Fibroblast of villous mesenchyme (primary cell): ENCODE data around the gene CATSPERD. TPM values are rescaled to one million over a fixed set of nuclear protein-coding genes. Genes with fewer than 3 reads are reported as not detected.
"Not testable (repeated sequence)": the region's sequence is repeated elsewhere in the genome, so short reads cannot be mapped to it uniquely, and the experiment has no call there.

Experiments used
- DNase-seq: peaks from one replicate; pipeline ENCODE4 v3.0.0-alpha.2; 2010; ENCODE audit warnings: low read depth
- H3K4me3 ChIP-seq: 2 replicates; pipeline ENCODE4 v1.5.1; 2011; ENCODE audit warnings: low read depth, mild to moderate bottlenecking, low read length
- total RNA-seq: library from RNA; depleted of rRNA; stranded (reverse); fragments of >200 nt; gene quantifications from 2 replicates; pipeline ENCODE4 v1.2.3, GENCODE V29; 2012
- TF ChIP-seq, protein P1 (sequence below): IDR thresholded peaks from 2 replicates; pipeline ENCODE4 v1.5.1; 2012; ENCODE audit warnings: low read depth, mild to moderate bottlenecking, low read length; ENCODE audit not compliant: insufficient read depth

The CATSPERD gene
- total RNA-seq, 1 donor, result not detected

DNA sequence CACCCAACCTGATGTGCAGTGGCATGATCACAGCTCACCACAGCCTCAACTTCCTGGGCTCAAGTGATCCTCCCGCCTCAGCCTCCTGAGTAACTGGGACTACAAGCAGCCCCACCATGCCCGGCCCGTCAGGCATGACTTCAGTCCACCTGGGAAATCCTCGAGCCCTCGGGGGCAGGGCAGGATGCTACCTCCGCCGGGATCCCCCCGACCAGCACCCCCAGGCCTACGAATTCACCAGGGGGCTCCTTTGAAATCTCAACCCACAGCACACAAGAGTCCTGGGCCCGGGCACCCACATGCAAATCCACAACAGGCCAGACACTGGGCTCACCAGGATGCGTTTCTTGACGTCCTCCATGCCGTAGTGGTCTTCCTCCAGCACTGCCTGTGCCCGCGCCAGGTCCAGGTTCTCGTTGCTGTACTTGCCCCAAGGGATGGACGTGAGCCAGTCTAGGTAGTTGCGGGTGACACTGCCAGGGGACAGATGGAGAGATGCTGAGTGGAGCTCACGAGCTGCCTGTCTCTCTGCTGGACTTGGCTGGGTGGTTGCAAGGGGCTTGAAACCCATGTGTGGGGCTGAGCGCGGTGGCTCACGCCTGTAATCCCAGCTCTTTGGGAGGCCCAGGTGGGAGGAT lies 19.9 kb upstream of the CATSPERD start:
- no peak overlapping the region for H3K4me3 ChIP-seq
- DNase-seq, result no peak
- TF ChIP-seq, protein P1, sequence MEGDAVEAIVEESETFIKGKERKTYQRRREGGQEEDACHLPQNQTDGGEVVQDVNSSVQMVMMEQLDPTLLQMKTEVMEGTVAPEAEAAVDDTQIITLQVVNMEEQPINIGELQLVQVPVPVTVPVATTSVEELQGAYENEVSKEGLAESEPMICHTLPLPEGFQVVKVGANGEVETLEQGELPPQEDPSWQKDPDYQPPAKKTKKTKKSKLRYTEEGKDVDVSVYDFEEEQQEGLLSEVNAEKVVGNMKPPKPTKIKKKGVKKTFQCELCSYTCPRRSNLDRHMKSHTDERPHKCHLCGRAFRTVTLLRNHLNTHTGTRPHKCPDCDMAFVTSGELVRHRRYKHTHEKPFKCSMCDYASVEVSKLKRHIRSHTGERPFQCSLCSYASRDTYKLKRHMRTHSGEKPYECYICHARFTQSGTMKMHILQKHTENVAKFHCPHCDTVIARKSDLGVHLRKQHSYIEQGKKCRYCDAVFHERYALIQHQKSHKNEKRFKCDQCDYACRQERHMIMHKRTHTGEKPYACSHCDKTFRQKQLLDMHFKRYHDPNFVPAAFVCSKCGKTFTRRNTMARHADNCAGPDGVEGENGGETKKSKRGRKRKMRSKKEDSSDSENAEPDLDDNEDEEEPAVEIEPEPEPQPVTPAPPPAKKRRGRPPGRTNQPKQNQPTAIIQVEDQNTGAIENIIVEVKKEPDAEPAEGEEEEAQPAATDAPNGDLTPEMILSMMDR, result no peak

DNA sequence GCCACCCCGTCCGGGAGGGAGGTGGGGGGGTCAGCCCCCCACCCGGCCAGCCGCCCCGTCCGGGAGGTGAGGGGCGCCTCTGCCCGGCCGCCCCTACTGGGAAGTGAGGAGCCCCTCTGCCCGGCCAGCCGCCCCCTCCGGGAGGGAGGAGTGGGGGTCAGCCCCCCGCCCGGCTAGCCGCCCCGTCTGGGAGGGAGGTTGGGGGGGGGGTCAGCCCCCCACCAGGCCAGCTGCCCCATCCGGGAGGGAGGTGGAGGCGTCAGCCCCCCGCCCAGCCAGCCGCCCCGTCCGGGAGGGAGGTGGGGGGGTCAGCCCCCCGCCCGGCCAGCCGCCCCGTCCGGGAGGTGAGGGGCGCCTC lies 18.4 kb upstream of the CATSPERD start:
- H3K4me3 ChIP-seq, DNase-seq: not testable (repeated sequence)

DNA sequence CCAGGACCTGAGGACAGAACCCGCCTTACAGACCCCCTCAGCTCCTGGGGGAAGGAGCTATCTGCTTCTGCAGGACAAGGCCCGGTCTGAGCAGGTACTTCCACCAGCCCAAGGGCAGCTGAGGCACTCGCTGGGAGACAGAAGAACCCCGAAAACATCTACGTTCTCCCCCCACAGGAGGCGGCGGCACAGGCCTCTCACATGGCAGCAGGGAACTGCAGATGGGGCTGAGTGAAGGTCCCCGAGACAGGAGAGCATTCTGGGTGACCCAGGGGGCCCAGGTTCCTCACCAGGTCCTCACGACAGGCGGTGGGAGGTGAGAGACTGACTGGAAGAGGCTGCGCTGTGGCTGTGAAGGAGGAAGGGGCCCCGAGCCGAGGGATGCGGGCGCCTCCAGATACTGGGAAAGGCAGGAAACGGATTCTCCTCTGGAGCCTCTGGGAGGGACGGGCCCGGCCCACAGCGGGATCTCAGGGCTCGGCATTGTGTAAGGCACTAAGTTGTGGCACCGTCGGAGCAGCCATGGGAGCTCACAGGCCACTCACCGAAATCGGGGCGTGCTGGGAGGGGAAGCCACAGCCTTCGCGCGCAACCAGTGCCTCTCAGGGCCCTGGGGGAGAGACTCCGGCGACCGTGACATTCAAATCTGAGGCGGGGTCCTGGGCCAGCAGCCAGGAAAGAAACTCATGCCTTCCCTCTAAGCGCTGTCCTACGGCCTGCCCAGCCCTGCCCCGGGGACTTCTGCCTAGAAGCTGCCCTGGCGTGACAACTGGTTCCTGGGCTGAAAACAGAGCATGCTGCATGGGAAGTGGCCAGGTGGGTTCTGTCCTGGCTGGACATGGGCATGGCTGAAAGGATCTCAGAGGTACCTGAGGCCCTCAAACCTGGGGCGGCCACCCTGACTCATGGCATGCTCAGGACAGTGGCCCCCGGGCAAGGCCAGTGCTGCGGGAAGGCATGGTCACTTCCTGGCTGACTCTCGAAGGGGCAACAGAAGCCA lies 16.3 kb upstream of the CATSPERD start:
- TF ChIP-seq, protein P1, result no peak
- no peak overlapping the region for H3K4me3 ChIP-seq
- DNase-seq, result no peak

DNA sequence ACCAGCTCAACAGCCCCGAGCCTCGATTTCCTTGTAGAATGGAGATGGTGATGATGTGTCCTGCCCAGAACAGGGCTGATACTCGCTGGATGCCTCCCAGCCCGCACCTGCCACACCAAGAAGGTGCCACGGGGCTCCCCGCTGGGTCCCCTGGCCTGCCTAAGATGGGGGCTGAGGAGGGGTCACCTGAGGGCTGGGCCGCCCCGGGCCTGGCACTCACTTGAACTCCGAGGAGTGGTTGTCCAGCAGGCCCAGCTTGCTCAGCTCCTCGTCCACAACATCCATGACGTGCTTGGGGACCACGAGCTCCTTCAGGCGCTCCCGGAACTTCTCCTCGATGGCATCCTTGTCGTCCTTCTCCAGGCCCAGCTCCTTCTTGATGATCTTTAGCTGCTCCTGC lies 14.9 kb upstream of the CATSPERD start:
- TF ChIP-seq, protein P1, result no peak
- DNase-seq, result no peak
- H3K4me3 ChIP-seq, result no peak overlapping the region

DNA sequence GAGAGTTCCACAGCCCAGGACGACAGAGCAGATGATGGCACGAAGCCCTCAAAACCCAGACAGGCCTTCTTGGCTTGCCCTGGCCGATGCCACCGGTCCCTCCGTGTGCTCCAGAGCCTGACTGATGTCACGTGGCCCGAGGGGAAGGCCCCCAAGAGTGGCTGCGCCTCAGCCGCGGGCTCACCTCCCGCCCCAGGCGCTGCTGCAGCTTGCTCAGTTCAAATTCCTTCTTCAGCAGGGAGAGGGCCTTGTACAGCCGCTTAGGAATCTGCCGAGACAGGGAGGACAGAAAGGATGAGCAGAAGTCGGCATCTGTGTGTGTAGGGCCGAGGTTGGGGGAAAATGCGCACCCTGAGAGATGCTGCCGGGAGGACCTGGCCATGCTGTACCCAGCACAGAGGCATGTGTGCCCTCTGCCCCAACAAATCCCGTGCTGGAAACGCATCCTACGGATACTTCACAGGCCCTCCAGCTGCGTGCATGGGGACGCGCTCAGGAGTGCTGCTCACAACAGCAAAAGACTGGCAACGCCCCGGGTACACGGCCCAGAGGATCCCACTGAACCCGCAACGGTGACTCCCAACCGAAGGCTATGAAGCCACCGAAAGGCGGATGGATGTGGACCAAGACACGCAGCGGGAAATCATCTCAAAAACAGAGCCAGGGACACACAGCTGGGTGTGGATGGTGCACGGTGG lies 13.4 kb upstream of the CATSPERD start:
- H3K4me3 ChIP-seq, result no peak overlapping the region
- DNase-seq, result no peak
- TF ChIP-seq, protein P1, result no peak

DNA sequence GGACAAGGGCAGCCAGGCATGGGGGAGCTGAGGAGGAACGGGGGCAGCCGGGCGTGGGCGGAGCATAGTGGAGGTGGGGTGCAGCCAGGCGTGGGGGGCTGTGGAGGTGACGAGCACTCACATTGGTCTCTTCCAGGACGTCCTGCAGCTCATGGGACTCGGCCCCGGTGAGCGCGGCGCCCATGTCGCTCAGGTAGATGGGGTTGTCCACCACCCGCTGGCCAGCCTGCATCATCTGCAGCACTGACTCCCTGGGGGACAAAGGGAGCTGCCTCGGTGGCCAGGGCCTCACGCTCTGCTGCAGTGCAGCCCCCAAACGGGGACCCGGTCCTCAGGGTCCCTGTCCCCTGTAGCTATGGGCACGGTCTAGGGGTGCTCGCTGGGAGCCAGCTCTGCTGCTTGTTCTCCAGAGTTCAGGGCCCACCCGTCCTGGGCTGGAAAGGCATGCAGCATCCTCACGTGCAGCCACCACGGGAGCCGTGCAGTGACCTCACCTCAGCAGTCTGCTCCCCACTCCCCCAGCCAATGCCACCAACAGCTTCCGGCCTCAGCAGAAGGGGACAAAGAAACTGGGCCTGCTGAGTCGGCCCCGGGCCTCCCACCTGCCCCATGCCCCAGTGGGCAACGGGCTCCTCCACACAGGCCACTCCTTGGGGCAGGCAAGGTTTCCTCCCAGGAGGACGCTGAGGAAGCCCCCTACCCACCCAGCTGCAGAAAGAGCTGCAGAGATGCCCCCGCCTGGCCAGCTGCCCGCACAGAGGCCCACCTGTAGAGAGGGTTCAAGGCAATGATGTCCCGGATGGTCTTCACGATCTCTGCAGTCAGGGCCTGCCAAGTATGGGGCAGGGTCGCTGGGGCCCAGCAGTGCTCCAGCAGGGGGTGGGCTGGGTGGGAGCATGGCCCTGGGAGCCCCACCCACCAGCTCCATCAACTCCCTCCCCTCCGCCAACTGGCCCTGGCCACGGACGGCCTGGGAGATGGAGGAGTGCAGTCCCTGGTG lies 12.6 kb upstream of the CATSPERD start:
- TF ChIP-seq, protein P1, result no peak
- no peak overlapping the region for H3K4me3 ChIP-seq
- DNase-seq, result no peak
